ENCODE results near the gene SLC2A4RG. TPM values are rescaled to one million over a fixed set of nuclear protein-coding genes. Genes with fewer than 3 reads are reported as not detected.

SLC2A4RG gene
- total and polyA plus RNA-seq, 2 of the 13 experiments (the other 11 are each of a cell fraction or from before 2014, with no cell fraction given): 91.4 to 95.9 TPM

DNA sequence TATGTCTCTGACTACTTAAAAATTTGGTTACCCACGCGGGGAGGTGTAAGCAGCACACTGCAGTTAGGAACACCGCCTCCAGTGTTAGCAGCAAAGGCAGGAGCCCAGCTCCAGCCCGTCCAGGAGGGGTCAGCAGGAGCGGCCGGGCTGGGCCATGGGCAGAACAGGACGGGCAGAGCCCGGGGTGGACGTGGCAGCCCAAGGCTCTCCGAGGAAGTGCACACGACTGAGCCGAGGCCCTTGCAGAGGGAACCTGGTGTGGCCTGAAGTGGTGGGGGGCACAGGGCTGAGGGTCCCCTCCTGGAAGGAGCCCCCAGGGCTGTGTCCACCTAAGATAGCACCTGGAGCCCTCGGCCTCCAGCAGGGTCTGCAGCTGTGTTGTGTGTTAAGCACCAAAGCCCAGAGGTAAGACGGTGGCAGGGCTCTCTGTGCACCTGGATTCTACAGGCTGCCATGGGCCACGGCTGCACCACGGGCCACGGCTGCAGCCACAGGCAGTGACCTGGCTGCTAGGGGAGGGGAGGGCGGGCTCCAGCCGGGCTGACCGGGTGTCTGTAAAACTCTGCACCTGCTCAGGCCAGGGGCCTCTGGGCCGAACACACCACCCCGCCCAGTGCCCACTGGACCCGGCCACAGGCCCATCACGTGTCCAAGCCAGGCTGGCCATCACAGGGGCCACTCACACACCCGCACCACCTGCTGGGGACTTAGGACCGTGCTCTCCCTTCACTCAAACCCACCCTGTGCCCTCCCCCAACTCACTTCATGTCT is 6.6 kb downstream of the SLC2A4RG start (continued):
- TF ChIP-seq, protein P1, sequence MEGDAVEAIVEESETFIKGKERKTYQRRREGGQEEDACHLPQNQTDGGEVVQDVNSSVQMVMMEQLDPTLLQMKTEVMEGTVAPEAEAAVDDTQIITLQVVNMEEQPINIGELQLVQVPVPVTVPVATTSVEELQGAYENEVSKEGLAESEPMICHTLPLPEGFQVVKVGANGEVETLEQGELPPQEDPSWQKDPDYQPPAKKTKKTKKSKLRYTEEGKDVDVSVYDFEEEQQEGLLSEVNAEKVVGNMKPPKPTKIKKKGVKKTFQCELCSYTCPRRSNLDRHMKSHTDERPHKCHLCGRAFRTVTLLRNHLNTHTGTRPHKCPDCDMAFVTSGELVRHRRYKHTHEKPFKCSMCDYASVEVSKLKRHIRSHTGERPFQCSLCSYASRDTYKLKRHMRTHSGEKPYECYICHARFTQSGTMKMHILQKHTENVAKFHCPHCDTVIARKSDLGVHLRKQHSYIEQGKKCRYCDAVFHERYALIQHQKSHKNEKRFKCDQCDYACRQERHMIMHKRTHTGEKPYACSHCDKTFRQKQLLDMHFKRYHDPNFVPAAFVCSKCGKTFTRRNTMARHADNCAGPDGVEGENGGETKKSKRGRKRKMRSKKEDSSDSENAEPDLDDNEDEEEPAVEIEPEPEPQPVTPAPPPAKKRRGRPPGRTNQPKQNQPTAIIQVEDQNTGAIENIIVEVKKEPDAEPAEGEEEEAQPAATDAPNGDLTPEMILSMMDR (CRISPR knock-in tag; IDR thresholded peaks at IDR 0.05): peak; percentile 46
- TF ChIP-seq, protein P2, sequence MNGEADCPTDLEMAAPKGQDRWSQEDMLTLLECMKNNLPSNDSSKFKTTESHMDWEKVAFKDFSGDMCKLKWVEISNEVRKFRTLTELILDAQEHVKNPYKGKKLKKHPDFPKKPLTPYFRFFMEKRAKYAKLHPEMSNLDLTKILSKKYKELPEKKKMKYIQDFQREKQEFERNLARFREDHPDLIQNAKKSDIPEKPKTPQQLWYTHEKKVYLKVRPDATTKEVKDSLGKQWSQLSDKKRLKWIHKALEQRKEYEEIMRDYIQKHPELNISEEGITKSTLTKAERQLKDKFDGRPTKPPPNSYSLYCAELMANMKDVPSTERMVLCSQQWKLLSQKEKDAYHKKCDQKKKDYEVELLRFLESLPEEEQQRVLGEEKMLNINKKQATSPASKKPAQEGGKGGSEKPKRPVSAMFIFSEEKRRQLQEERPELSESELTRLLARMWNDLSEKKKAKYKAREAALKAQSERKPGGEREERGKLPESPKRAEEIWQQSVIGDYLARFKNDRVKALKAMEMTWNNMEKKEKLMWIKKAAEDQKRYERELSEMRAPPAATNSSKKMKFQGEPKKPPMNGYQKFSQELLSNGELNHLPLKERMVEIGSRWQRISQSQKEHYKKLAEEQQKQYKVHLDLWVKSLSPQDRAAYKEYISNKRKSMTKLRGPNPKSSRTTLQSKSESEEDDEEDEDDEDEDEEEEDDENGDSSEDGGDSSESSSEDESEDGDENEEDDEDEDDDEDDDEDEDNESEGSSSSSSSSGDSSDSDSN (CRISPR knock-in tag; IDR thresholded peaks at IDR 0.05): peak; percentile 40; the same call in 1 of the 2 replicates
- TF ChIP-seq TEAD2 (CRISPR knock-in tag; IDR thresholded peaks at IDR 0.05) (no peak), SALL2 (CRISPR knock-in tag; IDR thresholded peaks at IDR 0.05) (no peak), MLLT10 (CRISPR knock-in tag; IDR thresholded peaks at IDR 0.05) (no peak), ZNF251 (CRISPR knock-in tag; IDR thresholded peaks at IDR 0.05) (no peak), KDM5B (CRISPR knock-in tag; IDR thresholded peaks at IDR 0.05; ENCODE audit: borderline replicate concordance) (peak; percentile 74; the same call in 1 of the 2 replicates), SP4 (CRISPR knock-in tag; IDR thresholded peaks at IDR 0.05) (no peak), ZFP62 (CRISPR knock-in tag; IDR thresholded peaks at IDR 0.05) (no peak), CAMTA2 (CRISPR knock-in tag; IDR thresholded peaks at IDR 0.05; ENCODE audit: borderline replicate concordance) (0 out of 2 replicates have a peak, but pooled peaks have one; percentile 8), SUZ12 (IDR thresholded peaks at IDR 0.05; ENCODE audit: low read depth, low read length) (no peak), ZNF282 (IDR thresholded peaks at IDR 0.05; ENCODE audit: partially characterized antibody) (no peak)
- TF ChIP-seq, protein P3, sequence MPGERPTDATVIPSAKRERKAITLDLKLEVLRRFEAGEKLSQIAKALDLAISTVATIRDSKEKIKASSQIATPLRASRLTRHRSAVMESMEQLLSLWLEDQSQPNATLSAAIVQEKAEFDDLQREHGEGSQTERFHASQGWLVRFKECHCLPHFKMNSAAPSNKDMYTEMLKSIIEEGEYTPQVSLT (CRISPR knock-in tag; IDR thresholded peaks at IDR 0.05; ENCODE audit: borderline replicate concordance, low read depth): no peak
- TF ChIP-seq, protein P4, sequence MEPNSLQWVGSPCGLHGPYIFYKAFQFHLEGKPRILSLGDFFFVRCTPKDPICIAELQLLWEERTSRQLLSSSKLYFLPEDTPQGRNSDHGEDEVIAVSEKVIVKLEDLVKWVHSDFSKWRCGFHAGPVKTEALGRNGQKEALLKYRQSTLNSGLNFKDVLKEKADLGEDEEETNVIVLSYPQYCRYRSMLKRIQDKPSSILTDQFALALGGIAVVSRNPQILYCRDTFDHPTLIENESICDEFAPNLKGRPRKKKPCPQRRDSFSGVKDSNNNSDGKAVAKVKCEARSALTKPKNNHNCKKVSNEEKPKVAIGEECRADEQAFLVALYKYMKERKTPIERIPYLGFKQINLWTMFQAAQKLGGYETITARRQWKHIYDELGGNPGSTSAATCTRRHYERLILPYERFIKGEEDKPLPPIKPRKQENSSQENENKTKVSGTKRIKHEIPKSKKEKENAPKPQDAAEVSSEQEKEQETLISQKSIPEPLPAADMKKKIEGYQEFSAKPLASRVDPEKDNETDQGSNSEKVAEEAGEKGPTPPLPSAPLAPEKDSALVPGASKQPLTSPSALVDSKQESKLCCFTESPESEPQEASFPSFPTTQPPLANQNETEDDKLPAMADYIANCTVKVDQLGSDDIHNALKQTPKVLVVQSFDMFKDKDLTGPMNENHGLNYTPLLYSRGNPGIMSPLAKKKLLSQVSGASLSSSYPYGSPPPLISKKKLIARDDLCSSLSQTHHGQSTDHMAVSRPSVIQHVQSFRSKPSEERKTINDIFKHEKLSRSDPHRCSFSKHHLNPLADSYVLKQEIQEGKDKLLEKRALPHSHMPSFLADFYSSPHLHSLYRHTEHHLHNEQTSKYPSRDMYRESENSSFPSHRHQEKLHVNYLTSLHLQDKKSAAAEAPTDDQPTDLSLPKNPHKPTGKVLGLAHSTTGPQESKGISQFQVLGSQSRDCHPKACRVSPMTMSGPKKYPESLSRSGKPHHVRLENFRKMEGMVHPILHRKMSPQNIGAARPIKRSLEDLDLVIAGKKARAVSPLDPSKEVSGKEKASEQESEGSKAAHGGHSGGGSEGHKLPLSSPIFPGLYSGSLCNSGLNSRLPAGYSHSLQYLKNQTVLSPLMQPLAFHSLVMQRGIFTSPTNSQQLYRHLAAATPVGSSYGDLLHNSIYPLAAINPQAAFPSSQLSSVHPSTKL (CRISPR knock-in tag; IDR thresholded peaks at IDR 0.05): 0 out of 2 replicates have a peak, but pooled peaks have one; percentile 13
- TF ChIP-seq, protein P5, sequence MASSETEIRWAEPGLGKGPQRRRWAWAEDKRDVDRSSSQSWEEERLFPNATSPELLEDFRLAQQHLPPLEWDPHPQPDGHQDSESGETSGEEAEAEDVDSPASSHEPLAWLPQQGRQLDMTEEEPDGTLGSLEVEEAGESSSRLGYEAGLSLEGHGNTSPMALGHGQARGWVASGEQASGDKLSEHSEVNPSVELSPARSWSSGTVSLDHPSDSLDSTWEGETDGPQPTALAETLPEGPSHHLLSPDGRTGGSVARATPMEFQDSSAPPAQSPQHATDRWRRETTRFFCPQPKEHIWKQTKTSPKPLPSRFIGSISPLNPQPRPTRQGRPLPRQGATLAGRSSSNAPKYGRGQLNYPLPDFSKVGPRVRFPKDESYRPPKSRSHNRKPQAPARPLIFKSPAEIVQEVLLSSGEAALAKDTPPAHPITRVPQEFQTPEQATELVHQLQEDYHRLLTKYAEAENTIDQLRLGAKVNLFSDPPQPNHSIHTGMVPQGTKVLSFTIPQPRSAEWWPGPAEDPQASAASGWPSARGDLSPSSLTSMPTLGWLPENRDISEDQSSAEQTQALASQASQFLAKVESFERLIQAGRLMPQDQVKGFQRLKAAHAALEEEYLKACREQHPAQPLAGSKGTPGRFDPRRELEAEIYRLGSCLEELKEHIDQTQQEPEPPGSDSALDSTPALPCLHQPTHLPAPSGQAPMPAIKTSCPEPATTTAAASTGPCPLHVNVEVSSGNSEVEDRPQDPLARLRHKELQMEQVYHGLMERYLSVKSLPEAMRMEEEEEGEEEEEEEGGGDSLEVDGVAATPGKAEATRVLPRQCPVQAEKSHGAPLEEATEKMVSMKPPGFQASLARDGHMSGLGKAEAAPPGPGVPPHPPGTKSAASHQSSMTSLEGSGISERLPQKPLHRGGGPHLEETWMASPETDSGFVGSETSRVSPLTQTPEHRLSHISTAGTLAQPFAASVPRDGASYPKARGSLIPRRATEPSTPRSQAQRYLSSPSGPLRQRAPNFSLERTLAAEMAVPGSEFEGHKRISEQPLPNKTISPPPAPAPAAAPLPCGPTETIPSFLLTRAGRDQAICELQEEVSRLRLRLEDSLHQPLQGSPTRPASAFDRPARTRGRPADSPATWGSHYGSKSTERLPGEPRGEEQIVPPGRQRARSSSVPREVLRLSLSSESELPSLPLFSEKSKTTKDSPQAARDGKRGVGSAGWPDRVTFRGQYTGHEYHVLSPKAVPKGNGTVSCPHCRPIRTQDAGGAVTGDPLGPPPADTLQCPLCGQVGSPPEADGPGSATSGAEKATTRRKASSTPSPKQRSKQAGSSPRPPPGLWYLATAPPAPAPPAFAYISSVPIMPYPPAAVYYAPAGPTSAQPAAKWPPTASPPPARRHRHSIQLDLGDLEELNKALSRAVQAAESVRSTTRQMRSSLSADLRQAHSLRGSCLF (CRISPR knock-in tag; IDR thresholded peaks at IDR 0.05; ENCODE audit: borderline replicate concordance): no peak

Data from HepG2 (cell line).